ENCODE data around the gene CES5A. TPM values are rescaled to one million over a fixed set of nuclear protein-coding genes. Genes with fewer than 3 reads are reported as not detected.

The CES5A gene
- total RNA-seq, 1 donor, result not detected

DNA sequence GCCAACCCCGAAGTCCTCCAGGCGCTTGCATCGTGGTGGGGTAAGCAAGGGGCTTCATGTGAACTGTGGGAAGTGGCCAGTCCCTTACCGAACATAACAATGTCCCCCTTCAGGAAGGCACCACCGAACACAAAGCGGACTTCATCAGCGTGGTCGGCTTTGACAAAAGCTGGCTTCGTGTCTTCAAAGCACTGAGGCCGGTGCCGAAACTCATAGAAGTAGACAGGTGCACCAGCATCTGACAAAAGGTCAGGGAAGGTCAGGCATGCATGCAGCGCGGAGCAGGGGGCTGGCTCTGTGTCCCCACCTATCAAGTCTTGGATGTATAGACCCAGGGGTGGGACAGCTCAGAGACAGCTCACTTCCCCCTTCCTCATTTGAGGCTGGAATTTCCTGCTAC, 25.6 kb downstream of the CES5A start:
- no peak overlapping the region for H3K4me2 ChIP-seq (ENCODE audit: insufficient read depth, low read length)
- H2AFZ ChIP-seq (ENCODE audit: low read length), result no peak overlapping the region
- H4K20me1 ChIP-seq (ENCODE audit: insufficient read depth, low read length), result no peaks in the 10 kb centered on the region
- H3K9me3 ChIP-seq (ENCODE audit: low read depth, low read length), result no peaks in the 10 kb centered on the region
- H3K4me3 ChIP-seq (ENCODE audit: insufficient read depth, low read length), result no peak overlapping the region
- H3K79me2 ChIP-seq (ENCODE audit: insufficient read depth, low read length), result no peaks in the 10 kb centered on the region
- peaks cover 4% of the 10 kb centered on the region for H3K27me3 ChIP-seq (ENCODE audit: insufficient read depth, low read length)
- H3K27ac ChIP-seq (ENCODE audit: low read depth, low read length), result no peak overlapping the region
- H3K4me1 ChIP-seq (ENCODE audit: insufficient read depth, low read length), result no peaks in the 10 kb centered on the region
- TF ChIP-seq, protein P1, sequence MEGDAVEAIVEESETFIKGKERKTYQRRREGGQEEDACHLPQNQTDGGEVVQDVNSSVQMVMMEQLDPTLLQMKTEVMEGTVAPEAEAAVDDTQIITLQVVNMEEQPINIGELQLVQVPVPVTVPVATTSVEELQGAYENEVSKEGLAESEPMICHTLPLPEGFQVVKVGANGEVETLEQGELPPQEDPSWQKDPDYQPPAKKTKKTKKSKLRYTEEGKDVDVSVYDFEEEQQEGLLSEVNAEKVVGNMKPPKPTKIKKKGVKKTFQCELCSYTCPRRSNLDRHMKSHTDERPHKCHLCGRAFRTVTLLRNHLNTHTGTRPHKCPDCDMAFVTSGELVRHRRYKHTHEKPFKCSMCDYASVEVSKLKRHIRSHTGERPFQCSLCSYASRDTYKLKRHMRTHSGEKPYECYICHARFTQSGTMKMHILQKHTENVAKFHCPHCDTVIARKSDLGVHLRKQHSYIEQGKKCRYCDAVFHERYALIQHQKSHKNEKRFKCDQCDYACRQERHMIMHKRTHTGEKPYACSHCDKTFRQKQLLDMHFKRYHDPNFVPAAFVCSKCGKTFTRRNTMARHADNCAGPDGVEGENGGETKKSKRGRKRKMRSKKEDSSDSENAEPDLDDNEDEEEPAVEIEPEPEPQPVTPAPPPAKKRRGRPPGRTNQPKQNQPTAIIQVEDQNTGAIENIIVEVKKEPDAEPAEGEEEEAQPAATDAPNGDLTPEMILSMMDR (IDR thresholded peaks at IDR 0.05; ENCODE audit: extremely low read depth, low read depth, low read length), result no peak
- DNase-seq (ENCODE audit: insufficient read length, low spot score, missing footprints), result no peak
- no peaks in the 10 kb centered on the region for H3K36me3 ChIP-seq (ENCODE audit: insufficient read depth, low read length)

DNA sequence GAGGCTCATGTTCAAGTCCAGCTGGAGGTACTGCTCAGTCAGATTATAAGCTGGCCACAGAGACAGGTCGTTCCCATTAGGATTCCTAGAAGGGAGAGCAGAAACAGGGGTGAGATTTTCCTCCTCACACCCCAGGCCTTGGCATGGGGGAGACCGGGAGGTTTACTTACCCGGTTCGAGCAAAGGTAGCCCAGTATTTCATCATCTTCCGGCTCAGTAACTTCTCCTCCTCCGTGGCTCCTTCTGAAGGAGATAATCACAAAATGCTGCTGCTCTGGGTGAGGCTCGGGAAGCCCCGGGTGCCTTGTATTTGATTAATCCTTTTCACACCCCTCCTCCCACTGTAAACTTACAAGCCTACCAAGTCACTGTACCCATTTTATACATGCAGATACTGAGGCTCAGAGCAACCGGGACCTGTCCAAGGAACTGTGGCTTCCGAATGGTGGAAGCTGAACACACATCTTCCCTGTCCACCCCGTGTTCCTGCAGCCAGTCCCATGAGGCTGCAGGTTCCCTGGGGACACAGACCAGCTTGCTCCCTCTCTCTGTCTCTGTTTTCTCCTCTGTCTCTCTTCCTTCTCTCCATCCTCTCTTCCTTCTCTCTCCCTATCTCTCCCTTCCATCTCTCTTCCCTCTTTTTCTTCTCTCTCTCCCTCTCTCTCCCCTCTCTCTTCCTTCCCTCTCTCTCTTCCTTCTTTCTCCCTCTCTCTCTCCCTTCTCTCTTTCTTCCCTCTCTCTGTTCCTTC, 28.4 kb downstream of the CES5A start:
- no peak overlapping the region for H3K4me3 ChIP-seq (ENCODE audit: insufficient read depth, low read length)
- no peaks in the 10 kb centered on the region for H4K20me1 ChIP-seq (ENCODE audit: insufficient read depth, low read length)
- H2AFZ ChIP-seq (ENCODE audit: low read length), result no peak overlapping the region
- no peaks in the 10 kb centered on the region for H3K79me2 ChIP-seq (ENCODE audit: insufficient read depth, low read length)
- TF ChIP-seq, protein P1 (IDR thresholded peaks at IDR 0.05; ENCODE audit: extremely low read depth, low read depth, low read length), result no peak
- no peaks in the 10 kb centered on the region for H3K4me1 ChIP-seq (ENCODE audit: insufficient read depth, low read length)
- no peaks in the 10 kb centered on the region for H3K36me3 ChIP-seq (ENCODE audit: insufficient read depth, low read length)
- H3K9me3 ChIP-seq (ENCODE audit: low read depth, low read length), result no peaks in the 10 kb centered on the region
- H3K27ac ChIP-seq (ENCODE audit: low read depth, low read length), result no peak overlapping the region
- no peak for DNase-seq (ENCODE audit: insufficient read length, low spot score, missing footprints)
- peaks cover 4% of the 10 kb centered on the region for H3K27me3 ChIP-seq (ENCODE audit: insufficient read depth, low read length)
- no peak overlapping the region for H3K4me2 ChIP-seq (ENCODE audit: insufficient read depth, low read length)

DNA sequence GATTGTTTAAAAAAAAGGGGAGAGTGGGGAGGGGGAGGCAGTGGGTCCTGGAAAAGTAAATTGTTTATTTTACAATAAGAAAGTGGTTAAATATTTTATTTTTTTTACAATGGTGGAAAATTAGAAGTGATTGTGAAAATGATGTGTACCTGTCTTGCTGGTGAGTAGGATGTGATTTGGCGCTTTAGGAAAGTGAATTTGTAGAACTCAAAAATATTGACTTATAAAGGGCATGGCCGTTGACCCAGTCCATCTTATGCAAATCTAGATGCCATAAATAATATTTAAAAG, 32.1 kb downstream of the CES5A start:
- TF ChIP-seq, protein P1 (IDR thresholded peaks at IDR 0.05; ENCODE audit: extremely low read depth, low read depth, low read length), result no peak
- no peaks in the 10 kb centered on the region for H4K20me1 ChIP-seq (ENCODE audit: insufficient read depth, low read length)
- H3K27ac ChIP-seq (ENCODE audit: low read depth, low read length), result no peak overlapping the region
- DNase-seq (ENCODE audit: insufficient read length, low spot score, missing footprints), result no peak
- H3K36me3 ChIP-seq (ENCODE audit: insufficient read depth, low read length), result no peaks in the 10 kb centered on the region
- H3K4me1 ChIP-seq (ENCODE audit: insufficient read depth, low read length), result no peaks in the 10 kb centered on the region
- no peak overlapping the region for H3K4me3 ChIP-seq (ENCODE audit: insufficient read depth, low read length)
- H2AFZ ChIP-seq (ENCODE audit: low read length), result no peak overlapping the region
- H3K27me3 ChIP-seq (ENCODE audit: insufficient read depth, low read length), result peaks cover 4% of the 10 kb centered on the region
- no peaks in the 10 kb centered on the region for H3K79me2 ChIP-seq (ENCODE audit: insufficient read depth, low read length)
- H3K4me2 ChIP-seq (ENCODE audit: insufficient read depth, low read length), result no peak overlapping the region
- H3K9me3 ChIP-seq (ENCODE audit: low read depth, low read length), result no peaks in the 10 kb centered on the region

DNA sequence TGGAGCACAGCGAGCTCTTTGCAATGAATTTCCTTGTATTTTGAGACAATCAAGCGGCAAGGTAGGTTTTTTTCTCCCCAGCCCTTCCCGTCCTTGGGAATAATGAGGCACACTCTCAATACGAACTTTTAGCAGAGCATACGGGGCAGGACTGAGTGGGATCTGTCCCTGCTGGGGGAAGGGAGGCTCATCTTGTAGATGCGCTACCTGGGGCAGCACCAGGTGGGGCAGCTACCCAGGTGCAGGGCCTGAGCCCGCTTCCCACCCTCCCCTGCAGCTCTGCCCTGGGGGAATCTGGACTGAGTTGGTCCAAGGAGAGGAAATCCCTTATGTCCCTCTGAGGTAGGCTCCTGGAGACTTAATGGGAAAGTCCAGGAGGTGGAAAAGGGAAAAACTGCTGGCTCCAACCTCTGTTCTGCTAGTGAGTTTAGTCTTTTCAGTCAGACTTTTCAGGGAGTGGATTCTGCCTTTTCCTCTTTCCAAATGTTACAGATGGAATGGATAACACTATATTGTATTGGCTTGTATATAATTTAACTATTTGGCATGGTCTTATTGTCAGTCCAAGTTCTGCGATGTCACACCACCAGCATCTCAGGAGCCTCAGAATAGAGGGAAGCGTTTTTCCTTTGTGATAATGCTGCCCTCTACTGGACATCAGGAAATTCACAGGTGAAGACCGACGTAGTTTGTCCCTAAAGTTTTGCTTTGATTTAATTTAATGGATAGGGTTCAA, 32.6 kb downstream of the CES5A start:
- Histone ChIP-seq H3K27ac (ENCODE audit: low read depth, low read length) (no peak overlapping the region), H3K4me3 (ENCODE audit: insufficient read depth, low read length) (no peak overlapping the region), H3K4me2 (ENCODE audit: insufficient read depth, low read length) (no peak overlapping the region), H3K4me1 (ENCODE audit: insufficient read depth, low read length) (no peaks in the 10 kb centered on the region), H4K20me1 (ENCODE audit: insufficient read depth, low read length) (no peaks in the 10 kb centered on the region), H3K9me3 (ENCODE audit: low read depth, low read length) (no peaks in the 10 kb centered on the region), H2AFZ (ENCODE audit: low read length) (no peak overlapping the region), H3K27me3 (ENCODE audit: insufficient read depth, low read length) (peaks cover 4% of the 10 kb centered on the region), H3K79me2 (ENCODE audit: insufficient read depth, low read length) (no peaks in the 10 kb centered on the region), H3K36me3 (ENCODE audit: insufficient read depth, low read length) (no peaks in the 10 kb centered on the region)
- DNase-seq (ENCODE audit: insufficient read length, low spot score, missing footprints), result peak; percentile 78
- TF ChIP-seq, protein P1 (IDR thresholded peaks at IDR 0.05; ENCODE audit: extremely low read depth, low read depth, low read length), result peak; percentile 77

All from osteoblast (primary cell).